Globus pallidus (tissue), 1 donor: ENCODE results near the gene ADH5.
"Not testable (repeated sequence)": the region's sequence is repeated elsewhere in the genome, so short reads cannot be mapped to it uniquely, and the experiment has no call there.

ENCODE experiments used
- DNase-seq: peaks from one replicate; pipeline ENCODE4 v3.0.0-alpha.2; 2015; ENCODE audit warnings: low spot score

The ADH5 gene

GRCh38 chr4:99084595-99084994, 4.0 kb downstream of the ADH5 start:
- no peak for DNase-seq

DNA sequence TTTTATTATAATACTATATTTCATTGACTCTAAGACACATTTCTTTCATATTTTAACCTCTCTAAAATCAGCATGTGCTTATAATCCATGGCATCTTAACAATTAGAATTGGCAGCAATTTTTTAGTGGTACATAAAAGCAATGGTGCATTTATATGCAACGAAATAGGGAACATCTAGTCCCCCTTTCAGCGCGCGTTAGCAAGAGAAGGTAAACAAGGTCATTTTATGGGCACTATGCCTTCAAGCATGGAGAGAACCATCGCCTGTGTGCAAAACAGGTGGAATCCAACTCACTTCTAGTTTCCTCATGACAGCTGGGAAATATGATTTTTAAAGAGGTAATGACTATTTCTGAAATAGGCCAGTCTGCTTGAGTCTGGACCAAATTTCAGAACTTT, 6.4 kb downstream of the ADH5 start:
- DNase-seq, result no peak

DNA sequence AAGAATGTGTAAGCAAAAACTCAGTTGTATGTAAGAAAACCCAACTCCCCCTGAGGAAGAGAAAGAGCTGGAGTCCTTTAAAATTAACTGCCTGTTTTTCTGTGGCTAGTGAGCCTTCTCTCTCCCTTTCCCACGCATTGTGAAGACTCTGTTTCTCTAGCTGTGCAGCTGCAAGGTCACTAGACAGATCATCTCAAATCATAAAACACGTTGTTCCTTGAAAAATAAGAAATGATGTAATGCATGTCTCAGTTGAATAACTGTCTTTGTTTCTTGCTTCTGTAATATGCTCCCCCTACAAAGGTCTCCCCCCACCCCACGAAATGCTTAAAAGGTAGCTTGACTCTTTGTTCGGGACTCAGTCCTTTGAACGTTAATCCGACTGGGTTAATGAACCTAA, 7.7 kb downstream of the ADH5 start:
- DNase-seq, result not testable (repeated sequence)

DNA sequence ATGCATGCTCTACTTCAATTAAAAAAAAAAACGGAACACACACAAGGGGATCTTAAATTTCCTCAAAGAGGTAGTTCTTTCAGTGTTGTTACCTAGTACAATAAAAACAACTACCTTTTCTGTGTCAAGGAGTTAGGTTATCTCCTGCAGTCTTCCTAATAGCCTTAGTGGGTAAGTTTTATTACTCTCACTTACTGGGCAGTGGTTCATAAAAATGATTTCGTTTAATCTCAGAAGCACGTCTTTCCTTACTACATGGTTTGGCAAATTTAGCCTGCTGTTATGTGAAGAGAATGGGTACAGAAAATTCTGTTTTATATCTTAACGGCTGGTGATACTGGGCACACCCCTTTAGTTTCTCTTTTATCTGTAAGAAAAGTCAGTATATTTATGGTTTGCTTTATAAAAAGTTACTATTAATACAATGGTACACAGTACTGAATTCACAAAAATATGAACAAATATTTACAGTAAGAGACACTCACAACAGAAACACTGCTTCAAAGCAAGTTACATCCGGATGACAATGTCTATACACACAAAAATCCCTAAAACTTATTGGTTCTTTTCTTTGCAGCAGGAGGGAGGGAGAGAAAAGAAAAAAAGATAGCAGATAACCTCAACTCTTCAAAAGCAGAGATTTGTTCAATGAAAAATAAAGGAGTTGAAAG, 8.8 kb downstream of the ADH5 start:
- DNase-seq, result no peak

GRCh38 chr4:99078931-99079624, 9.5 kb downstream of the ADH5 start:
- no peak for DNase-seq

- DNase-seq, result no peak
Observed at GRCh38 chr4:99078336-99078735, 10.3 kb downstream of the ADH5 start.

GRCh38 chr4:99077177-99077576, 11.4 kb downstream of the ADH5 start:
- no peak for DNase-seq

DNA sequence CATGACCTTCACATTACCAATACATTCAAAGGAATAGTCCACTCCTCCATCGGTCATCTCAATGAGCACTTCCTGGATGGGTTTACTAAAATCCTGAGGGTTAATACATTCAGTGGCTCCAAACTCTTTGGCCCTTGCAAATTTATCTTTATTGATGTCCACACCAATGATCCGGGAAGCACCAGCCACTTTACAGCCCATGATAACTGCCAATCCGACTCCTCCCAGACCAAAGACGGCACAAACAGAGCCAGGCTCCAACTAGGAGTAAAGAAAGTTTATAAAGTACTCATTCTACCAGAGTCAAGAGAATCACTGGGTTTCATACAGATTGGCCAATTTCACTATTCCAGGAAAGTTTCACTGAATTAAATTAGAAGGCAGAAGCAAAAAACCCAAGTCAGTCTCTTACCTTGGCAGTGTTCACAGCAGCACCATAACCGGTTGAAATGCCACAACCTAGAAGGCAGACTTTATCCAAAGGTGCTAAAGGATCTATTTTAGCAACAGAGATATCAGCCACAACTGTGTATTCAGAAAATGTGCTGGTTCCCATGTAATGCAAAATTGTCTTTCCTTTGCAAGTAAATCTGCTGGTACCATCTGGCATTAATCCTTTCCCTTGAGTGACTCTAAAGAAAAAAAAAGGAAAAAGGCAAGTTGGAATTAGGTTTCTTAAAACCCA, 12.2 kb downstream of the ADH5 start:
- DNase-seq, result no peak

GRCh38 chr4:99074816-99075215, 13.8 kb downstream of the ADH5 start:
- DNase-seq, result no peak

- DNase-seq, result no peak
Observed at GRCh38 chr4:99071159-99071558, 17.4 kb downstream of the ADH5 start.

GRCh38 chr4:99067617-99068016, 21.0 kb downstream of the ADH5 start:
- DNase-seq, result no peak

DNA sequence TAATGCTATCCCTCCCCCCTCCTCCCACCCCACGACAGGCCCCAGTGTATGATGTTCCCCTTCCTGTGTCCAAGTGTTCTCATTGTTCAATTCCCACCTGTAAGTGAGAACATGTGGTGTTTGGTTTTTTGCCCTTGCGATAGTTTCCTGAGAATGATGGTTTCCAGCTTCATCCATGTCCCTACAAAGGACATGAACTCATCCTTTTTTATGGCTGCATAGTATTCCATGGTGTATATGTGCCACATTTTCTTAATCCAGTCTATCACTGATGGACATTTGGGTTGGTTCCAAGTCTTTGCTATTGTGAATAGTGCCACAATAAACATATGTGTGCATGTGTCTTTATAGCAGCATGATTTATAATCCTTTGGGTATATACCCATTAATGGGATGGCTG, 23.1 kb downstream of the ADH5 start:
- DNase-seq, result not testable (repeated sequence)

- DNase-seq, result no peak
Observed at GRCh38 chr4:99062120-99062519, 26.5 kb downstream of the ADH5 start.

GRCh38 chr4:99061048-99061700, 27.4 kb downstream of the ADH5 start:
- no peak for DNase-seq

GRCh38 chr4:99059550-99059949, 29.0 kb downstream of the ADH5 start:
- DNase-seq, result no peak

GRCh38 chr4:99058228-99058627, 30.4 kb downstream of the ADH5 start:
- DNase-seq, result no peak

DNA sequence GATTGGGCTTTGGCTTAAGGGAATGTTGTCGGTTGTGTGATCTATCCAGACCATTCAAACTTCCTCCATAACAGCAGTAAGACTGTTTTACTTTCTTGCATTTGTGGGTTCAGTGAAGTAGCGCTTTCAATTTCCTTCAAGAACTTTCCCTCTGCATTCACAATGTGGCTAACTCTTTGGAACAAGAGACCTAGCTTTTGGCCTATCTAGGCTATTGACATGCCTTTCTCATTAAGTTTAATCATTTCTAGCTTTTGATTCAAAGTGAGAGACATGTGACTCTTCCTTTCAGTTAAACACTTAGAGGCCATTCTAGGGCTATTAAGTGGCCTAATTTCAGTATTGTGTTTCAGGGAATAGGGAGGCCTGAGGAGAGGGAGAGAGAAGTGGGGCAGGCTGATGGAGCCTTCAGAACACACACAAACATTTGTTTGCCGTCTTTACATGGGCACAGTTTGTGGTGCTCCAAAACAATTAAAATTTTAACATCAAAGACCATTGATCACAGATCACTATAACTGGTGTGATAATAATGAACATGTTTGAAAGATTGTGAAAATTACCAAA, 34.1 kb downstream of the ADH5 start:
- no peak for DNase-seq

DNA sequence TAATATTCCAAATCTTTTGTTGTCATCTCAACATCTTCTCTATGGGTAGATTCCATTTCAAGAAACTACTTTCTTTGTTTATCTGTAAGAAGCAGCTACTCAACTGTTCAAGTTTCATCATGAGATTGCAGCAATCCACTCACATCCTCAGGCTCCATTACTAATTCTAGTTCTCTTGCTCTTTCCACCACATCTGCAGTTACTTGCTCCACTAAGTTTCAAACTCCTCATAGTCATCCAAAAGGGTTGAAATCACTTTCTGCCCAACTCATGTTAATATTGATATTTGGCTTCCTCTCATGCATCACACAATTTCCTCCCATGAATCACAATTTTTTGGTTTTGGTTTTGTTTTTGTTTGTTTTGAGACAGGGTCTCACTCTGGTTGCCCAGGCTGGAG, 35.7 kb downstream of the ADH5 start:
- no peak for DNase-seq

- DNase-seq, result no peak
Observed at GRCh38 chr4:99047710-99048109, 40.9 kb downstream of the ADH5 start.

- no peak for DNase-seq
Observed at GRCh38 chr4:99043346-99043745, 45.2 kb downstream of the ADH5 start.

- no peak for DNase-seq
Observed at GRCh38 chr4:99038213-99038612, 50.4 kb downstream of the ADH5 start.

DNA sequence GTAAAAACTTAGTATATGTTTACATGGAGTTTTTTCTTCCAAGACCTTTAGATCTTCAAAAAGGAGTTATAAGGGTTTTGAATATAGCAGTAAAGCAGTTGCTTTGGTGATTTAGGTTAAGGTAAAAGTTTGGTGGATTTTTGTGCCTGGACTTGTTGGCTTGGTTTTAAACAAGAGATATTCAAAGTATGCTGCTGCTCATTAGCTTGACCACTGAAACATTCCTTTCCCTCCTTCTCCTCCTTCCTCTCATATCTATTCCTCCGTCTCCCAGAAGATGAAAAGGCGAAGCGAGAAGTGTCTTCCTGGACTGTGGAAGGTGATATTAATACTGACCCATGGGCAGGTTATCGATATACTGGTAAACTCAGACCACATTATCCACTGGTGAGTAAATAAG, 54.6 kb downstream of the ADH5 start:
- DNase-seq, result no peak

GRCh38 chr4:99029852-99030251, 58.7 kb downstream of the ADH5 start:
- no peak for DNase-seq
